GM23248 (cell line): Measurements from ENCODE around the gene BRD4.

ENCODE experiments used
- EZH2 ChIP-seq: fragments of 200-600 bp; sonication (generic); IDR thresholded peaks from 2 replicates; pipeline ENCODE4 v1.6.1; 2018; ENCODE audit warnings: antibody characterized with exemption, mild to moderate bottlenecking; ENCODE audit not compliant: insufficient read depth, poor library complexity, severe bottlenecking
- EZH2phosphoT487 ChIP-seq: fragments of 200-600 bp; sonication (generic); IDR thresholded peaks from 2 replicates; pipeline ENCODE4 v1.6.1; 2018; ENCODE audit warnings: antibody characterized with exemption, moderate library complexity, mild to moderate bottlenecking, low read depth; ENCODE audit not compliant: insufficient read depth

GRCh38 chr19:15213715-15214381 lies 118.5 kb downstream of the BRD4 start:
- TF ChIP-seq EZH2phosphoT487: no peak
- TF ChIP-seq EZH2: no peak
